ENCODE results near the gene MED15. TPM values are rescaled to one million over a fixed set of nuclear protein-coding genes. Genes with fewer than 3 reads are reported as not detected.
"Not testable (repeated sequence)": the region's sequence is repeated elsewhere in the genome, so short reads cannot be mapped to it uniquely, and the experiment has no call there.

MED15 gene
- total RNA-seq, 1 donor from 2014 or later = 135 TPM

- TF ChIP-seq CTCF (IDR thresholded peaks at IDR 0.05; ENCODE audit: unreplicated experiment) = no peak
- no peaks in the 10 kb centered on the region for H3K4me1 Mint-ChIP-seq
- H3K9me3 Mint-ChIP-seq = no peaks in the 10 kb centered on the region
- DNase-seq (ENCODE audit: low spot score in 2 of 2, unreplicated experiment in 2 of 2) = no peak
- H3K4me3 Mint-ChIP-seq = no peak overlapping the region
- H3K27ac Mint-ChIP-seq = no peak overlapping the region
- no peaks in the 10 kb centered on the region for H3K27me3 Mint-ChIP-seq (ENCODE audit: low read depth)
- no peaks in the 10 kb centered on the region for H3K36me3 Mint-ChIP-seq
Observed at GRCh38 chr22:20590477-20591294, 83.3 kb downstream of the MED15 start.

- no peak for TF ChIP-seq CTCF (IDR thresholded peaks at IDR 0.05; ENCODE audit: unreplicated experiment)
- H3K27ac Mint-ChIP-seq = no peak overlapping the region
Observed at GRCh38 chr22:20591295-20591645, 83.9 kb downstream of the MED15 start.

GRCh38 chr22:20591660-20592310 is 84.4 kb downstream of the MED15 start:
- no peaks in the 10 kb centered on the region for H3K36me3 Mint-ChIP-seq
- no peak overlapping the region for H3K4me3 Mint-ChIP-seq
- no peaks in the 10 kb centered on the region for H3K27me3 Mint-ChIP-seq (ENCODE audit: low read depth)
- no peaks in the 10 kb centered on the region for H3K4me1 Mint-ChIP-seq
- no peaks in the 10 kb centered on the region for H3K9me3 Mint-ChIP-seq
- no peak for TF ChIP-seq CTCF (IDR thresholded peaks at IDR 0.05; ENCODE audit: unreplicated experiment)
- DNase-seq (ENCODE audit: low spot score in 2 of 2, unreplicated experiment in 2 of 2) = no peak
- H3K27ac Mint-ChIP-seq = no peak overlapping the region

More at GRCh38 chr22:20591295-20591645, 83.9 kb downstream of the MED15 start:
- Mint-ChIP-seq H3K27me3 (ENCODE audit: low read depth) (no peaks in the 10 kb centered on the region), H3K36me3 (no peaks in the 10 kb centered on the region), H3K4me3 (no peak overlapping the region), H3K4me1 (no peaks in the 10 kb centered on the region), H3K9me3 (no peaks in the 10 kb centered on the region)
- DNase-seq (ENCODE audit: low spot score in 2 of 2, unreplicated experiment in 2 of 2) = no peak

GRCh38 chr22:20594038-20594437 is 86.6 kb downstream of the MED15 start:
- not testable (repeated sequence) for DNase-seq (ENCODE audit: low spot score in 2 of 2, unreplicated experiment in 2 of 2); H3K4me3 Mint-ChIP-seq; H3K9me3 Mint-ChIP-seq; H3K4me1 Mint-ChIP-seq; H3K27ac Mint-ChIP-seq; H3K36me3 Mint-ChIP-seq; H3K27me3 Mint-ChIP-seq (ENCODE audit: low read depth)

GRCh38 chr22:20594486-20594885 is 87.1 kb downstream of the MED15 start:
- not testable (repeated sequence) for DNase-seq (ENCODE audit: low spot score in 2 of 2, unreplicated experiment in 2 of 2); H3K27me3 Mint-ChIP-seq (ENCODE audit: low read depth); H3K4me3 Mint-ChIP-seq; H3K4me1 Mint-ChIP-seq; H3K9me3 Mint-ChIP-seq; H3K27ac Mint-ChIP-seq; H3K36me3 Mint-ChIP-seq

GRCh38 chr22:20595461-20595860 is 88.1 kb downstream of the MED15 start:
- no peak for DNase-seq (ENCODE audit: low spot score in 2 of 2, unreplicated experiment in 2 of 2)
- Mint-ChIP-seq H3K27ac (no peak overlapping the region), H3K4me3 (no peak overlapping the region), H3K36me3 (no peaks in the 10 kb centered on the region), H3K27me3 (ENCODE audit: low read depth) (no peaks in the 10 kb centered on the region), H3K9me3 (no peaks in the 10 kb centered on the region), H3K4me1 (no peaks in the 10 kb centered on the region)
- no peak for TF ChIP-seq CTCF (IDR thresholded peaks at IDR 0.05; ENCODE audit: unreplicated experiment)
